GM19351 (cell line): ENCODE results near the gene TFF2.

Experiments used
- ATAC-seq: cut with Tn5 transposase; IDR thresholded peaks from one replicate; pipeline ENCODE4 v1.9.1; 2021; ENCODE audit warnings: mild to moderate bottlenecking, moderate library complexity; ENCODE audit not compliant: unreplicated experiment

The TFF2 gene

GRCh38 chr21:42384156-42384945 is 33.6 kb upstream of the TFF2 start:
- ATAC-seq, result no peak

- ATAC-seq, result no peak
These were observed 32.5 kb upstream of the TFF2 start for GRCh38 chr21:42383331-42383730.

- ATAC-seq, result no peak
These were observed 32.1 kb upstream of the TFF2 start for GRCh38 chr21:42382915-42383314.

- ATAC-seq, result no peak
These were observed 30.7 kb upstream of the TFF2 start for GRCh38 chr21:42381347-42381984.

- no peak for ATAC-seq
These were observed 28.8 kb upstream of the TFF2 start for GRCh38 chr21:42379426-42380215.

- no peak for ATAC-seq
These were observed 27.6 kb upstream of the TFF2 start for GRCh38 chr21:42378418-42378817.

- no peak for ATAC-seq
These were observed 27.2 kb upstream of the TFF2 start for GRCh38 chr21:42377951-42378340.

- no peak for ATAC-seq
These were observed 26.6 kb upstream of the TFF2 start for GRCh38 chr21:42377211-42377950.

- no peak for ATAC-seq
These were observed 25.7 kb upstream of the TFF2 start for GRCh38 chr21:42376338-42376982.

- ATAC-seq, result no peak
These were observed 25.2 kb upstream of the TFF2 start for GRCh38 chr21:42375966-42376337.

- ATAC-seq, result no peak
These were observed 24.7 kb upstream of the TFF2 start for GRCh38 chr21:42375506-42375905.

GRCh38 chr21:42374864-42375499 is 24.2 kb upstream of the TFF2 start:
- ATAC-seq, result no peak

GRCh38 chr21:42374457-42374856 is 23.7 kb upstream of the TFF2 start:
- ATAC-seq, result no peak

GRCh38 chr21:42373908-42374455 is 23.2 kb upstream of the TFF2 start:
- ATAC-seq, result no peak

GRCh38 chr21:42373196-42373907 is 22.6 kb upstream of the TFF2 start:
- ATAC-seq, result no peak

GRCh38 chr21:42370894-42371654 is 20.3 kb upstream of the TFF2 start:
- no peak for ATAC-seq

GRCh38 chr21:42369821-42370220 is 19.0 kb upstream of the TFF2 start:
- ATAC-seq, result no peak

- no peak for ATAC-seq
These were observed 16.8 kb upstream of the TFF2 start for GRCh38 chr21:42367367-42368165.
